HG03039 (cell line): Measurements from ENCODE around the gene TBC1D1.

ENCODE experiments used
- ATAC-seq: cut with Tn5 transposase; IDR thresholded peaks from one replicate; pipeline ENCODE4 v1.9.1; 2021; ENCODE audit warnings: mild to moderate bottlenecking, moderate library complexity; ENCODE audit not compliant: unreplicated experiment

Gene TBC1D1, protein sequence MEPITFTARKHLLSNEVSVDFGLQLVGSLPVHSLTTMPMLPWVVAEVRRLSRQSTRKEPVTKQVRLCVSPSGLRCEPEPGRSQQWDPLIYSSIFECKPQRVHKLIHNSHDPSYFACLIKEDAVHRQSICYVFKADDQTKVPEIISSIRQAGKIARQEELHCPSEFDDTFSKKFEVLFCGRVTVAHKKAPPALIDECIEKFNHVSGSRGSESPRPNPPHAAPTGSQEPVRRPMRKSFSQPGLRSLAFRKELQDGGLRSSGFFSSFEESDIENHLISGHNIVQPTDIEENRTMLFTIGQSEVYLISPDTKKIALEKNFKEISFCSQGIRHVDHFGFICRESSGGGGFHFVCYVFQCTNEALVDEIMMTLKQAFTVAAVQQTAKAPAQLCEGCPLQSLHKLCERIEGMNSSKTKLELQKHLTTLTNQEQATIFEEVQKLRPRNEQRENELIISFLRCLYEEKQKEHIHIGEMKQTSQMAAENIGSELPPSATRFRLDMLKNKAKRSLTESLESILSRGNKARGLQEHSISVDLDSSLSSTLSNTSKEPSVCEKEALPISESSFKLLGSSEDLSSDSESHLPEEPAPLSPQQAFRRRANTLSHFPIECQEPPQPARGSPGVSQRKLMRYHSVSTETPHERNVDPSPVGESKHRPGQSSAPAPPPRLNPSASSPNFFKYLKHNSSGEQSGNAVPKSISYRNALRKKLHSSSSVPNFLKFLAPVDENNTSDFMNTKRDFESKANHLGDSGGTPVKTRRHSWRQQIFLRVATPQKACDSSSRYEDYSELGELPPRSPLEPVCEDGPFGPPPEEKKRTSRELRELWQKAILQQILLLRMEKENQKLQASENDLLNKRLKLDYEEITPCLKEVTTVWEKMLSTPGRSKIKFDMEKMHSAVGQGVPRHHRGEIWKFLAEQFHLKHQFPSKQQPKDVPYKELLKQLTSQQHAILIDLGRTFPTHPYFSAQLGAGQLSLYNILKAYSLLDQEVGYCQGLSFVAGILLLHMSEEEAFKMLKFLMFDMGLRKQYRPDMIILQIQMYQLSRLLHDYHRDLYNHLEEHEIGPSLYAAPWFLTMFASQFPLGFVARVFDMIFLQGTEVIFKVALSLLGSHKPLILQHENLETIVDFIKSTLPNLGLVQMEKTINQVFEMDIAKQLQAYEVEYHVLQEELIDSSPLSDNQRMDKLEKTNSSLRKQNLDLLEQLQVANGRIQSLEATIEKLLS (N-terminal part only)

DNA sequence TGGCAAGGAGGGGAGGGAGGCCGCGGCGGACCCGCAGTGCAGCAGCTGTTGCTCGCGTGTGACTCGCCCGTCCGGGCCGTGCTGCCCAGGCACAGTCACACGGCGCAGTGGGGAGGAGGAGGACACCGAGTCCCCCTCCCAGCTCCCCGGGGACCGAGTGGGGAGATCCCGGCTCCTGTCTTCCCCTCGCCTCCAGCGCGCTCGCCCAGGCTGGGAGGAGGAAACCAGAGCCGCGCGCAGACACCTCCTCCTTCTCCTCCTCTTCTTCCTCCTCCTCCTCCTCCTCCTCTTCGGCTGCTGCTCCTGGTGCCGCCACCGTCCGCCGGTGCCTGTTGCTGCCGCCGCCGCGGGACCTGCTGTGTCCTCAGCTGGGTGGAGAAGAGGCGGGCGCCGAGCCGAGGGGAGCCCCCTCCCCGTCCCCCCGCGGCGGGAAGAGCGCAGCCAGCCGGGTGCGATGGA, at the start of gene TBC1D1:
TBC1D1 (plus strand) TSS at position 284 of the 459 bp plus-strand sequence. CDS start 11,012 bp downstream, outside the sequence.
- peak; percentile 13 for ATAC-seq

- ATAC-seq: no peak
Measured at GRCh38 chr4:37844204-37844603, 46.7 kb upstream of the TBC1D1 start.

DNA sequence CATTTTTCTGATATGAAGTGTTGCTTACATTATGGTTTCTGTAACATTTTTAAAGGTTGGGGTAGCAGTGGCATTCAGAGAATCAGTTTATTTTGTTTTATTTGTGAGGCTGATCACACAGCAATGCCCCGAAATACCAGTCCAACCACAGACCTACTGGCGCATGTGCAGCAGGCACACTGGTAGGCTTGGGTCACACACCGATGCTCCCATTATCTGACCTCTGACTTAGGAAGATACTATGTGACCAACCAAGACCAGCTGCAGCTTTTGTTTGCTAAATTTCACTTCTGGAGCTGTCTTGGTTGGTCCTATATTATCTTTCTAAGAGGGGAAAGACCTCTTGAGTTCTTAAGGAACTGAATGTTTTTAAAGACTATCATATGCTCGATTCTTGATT, 45.7 kb upstream of the TBC1D1 start:
- ATAC-seq: no peak

- no peak for ATAC-seq
Measured at GRCh38 chr4:37847311-37847884, 43.5 kb upstream of the TBC1D1 start.

- no peak for ATAC-seq
Measured at GRCh38 chr4:37852376-37852775, 38.5 kb upstream of the TBC1D1 start.

GRCh38 chr4:37858112-37858511, 32.8 kb upstream of the TBC1D1 start:
- ATAC-seq: no peak

- no peak for ATAC-seq
Measured at GRCh38 chr4:37858872-37859271, 32.0 kb upstream of the TBC1D1 start.

DNA sequence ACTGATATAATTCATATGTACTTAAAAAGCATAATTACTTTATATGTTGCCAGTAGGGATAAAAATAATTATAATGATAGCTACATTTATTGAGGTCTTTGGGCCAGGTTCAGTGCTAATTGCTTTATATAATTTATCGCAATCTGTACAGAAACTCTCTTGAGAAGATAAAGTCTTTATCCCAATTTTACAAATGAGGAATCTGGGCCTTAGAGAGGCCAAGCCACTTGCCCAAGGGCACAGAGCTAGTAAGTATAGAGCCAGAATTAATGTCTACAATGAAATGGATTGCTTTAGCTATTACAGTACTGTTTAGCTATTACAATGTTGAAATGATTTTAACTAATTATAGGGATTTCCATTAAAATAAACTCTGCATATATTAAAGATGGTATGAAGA, 30.6 kb upstream of the TBC1D1 start:
- ATAC-seq: no peak

DNA sequence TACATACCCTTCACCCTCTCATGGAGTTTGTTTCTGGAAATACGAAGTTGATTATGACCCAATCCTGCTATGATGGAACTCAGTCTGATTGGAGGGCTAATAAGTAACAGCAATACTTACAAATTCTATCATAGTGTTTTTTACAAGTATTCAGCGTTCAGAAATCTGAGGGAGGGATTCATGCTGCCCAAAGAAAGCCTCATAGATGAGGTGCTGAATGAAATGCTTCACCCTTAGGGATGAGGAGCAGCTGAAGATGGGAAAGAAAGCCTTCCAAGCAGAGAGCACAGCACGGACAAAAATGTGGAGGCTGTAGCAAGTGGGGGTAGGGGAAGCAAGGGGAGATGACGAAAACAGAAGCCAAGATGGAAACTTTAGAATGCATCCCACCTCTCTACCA, 27.9 kb upstream of the TBC1D1 start:
- no peak for ATAC-seq

GRCh38 chr4:37864786-37865185, 26.1 kb upstream of the TBC1D1 start:
- ATAC-seq: no peak

DNA sequence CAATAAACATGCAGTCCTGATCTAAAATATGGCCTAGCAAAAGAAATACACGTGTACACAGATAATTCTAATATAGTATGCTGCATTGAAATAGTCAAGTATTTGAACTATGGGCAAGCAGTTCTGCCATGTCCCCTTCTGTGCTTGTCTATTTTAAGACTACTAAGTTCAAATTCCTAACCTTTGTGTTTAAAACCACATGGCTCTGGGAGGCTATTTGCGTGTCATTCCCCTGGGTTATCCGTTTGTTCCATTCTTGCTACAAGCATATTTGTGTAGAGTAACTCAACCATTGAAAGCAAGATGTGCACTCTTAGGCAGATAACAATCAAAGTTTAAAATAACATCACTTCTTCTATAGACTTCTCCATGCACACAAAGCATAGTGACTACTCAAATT, 25.4 kb upstream of the TBC1D1 start:
- ATAC-seq: no peak

DNA sequence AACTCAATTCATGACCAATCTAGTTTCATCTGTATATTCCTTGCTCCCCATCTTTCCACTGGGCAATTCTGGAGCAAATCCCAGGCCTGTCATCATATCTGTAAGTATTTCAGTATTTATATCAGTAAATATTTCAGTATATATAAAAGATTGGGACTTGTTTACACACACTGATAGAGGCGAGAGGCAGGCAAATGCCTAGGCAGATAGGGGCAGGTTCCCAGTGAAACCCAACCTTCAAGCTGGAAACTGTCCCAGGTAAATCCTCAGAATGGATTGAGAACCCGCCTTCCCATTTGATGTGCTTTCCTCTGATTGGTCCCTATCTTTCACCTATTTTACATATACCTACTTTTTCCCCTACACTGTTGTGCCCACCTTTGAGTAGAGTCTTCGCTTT, 23.8 kb upstream of the TBC1D1 start:
- no peak for ATAC-seq

GRCh38 chr4:37868238-37868637, 22.6 kb upstream of the TBC1D1 start:
- no peak for ATAC-seq

DNA sequence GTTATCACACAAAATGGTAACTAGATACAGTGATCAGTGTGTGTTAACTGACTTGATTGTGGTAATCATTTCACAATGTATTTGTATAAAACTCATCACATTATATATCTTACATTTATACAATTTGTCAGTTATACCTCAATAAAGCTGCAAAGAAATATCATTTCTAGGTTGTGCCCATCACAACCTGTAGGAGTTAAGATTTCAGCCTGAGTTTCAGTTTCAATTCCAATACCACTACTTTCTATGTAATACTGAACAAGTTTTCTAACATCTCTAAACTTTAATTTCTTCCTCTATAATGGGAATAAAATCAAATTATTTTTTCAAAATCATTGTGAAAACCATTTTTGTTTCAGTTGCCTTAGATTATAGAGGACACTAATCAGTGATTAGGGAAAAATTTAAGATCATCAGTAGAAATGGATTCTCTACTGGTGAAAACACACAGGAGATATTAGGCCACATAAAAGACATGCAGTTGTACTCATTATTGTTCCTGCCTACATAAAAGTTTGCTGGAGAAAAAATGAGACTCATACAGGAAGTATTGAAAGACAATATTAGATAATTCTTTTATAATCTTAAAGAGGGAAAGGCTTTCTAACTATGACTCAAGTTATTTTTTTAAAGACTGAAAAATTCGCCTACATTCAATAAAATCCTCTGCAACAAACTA, 18.4 kb upstream of the TBC1D1 start:
- no peak for ATAC-seq

GRCh38 chr4:37873386-37873785, 17.5 kb upstream of the TBC1D1 start:
- ATAC-seq: no peak

- ATAC-seq: no peak
Measured at GRCh38 chr4:37876156-37876555, 14.7 kb upstream of the TBC1D1 start.

DNA sequence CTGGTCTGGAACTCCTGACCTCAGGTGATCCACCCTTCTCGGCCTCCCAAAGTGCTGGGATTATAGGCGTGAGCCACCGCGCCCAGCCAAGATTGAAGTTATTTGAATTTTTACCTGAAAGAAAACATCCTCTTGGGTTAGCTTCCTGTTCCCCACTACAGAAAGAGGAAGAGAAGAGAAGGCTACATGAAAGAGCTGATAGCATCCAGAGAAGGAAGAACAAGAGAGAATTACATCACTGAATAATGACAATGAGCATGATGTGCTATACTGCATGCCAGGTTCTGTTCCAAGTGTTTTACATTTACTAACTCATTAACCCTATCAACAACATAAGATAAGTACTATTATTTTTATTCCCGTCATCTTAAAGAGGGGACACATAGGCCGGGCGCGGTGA, 11.5 kb upstream of the TBC1D1 start:
- ATAC-seq: no peak

DNA sequence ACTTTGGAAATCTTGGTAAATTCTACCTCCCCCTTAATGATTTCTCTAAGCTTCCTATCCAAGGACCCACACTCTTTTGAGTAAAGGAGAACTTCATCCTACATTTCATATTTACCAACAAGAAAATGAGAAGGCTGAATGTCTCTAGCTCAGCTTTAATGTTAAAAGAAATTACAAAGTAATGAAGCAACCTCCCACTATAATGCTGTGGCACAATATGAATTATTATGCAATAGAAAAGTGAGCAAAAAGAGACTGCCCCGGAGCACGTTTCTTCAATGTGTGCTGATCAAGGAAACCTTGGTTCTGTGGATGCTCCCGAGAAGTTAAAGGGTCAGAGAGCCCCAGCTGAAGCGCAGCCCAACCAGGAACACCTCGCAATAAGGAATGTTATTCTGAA, 9.1 kb upstream of the TBC1D1 start:
- no peak for ATAC-seq

DNA sequence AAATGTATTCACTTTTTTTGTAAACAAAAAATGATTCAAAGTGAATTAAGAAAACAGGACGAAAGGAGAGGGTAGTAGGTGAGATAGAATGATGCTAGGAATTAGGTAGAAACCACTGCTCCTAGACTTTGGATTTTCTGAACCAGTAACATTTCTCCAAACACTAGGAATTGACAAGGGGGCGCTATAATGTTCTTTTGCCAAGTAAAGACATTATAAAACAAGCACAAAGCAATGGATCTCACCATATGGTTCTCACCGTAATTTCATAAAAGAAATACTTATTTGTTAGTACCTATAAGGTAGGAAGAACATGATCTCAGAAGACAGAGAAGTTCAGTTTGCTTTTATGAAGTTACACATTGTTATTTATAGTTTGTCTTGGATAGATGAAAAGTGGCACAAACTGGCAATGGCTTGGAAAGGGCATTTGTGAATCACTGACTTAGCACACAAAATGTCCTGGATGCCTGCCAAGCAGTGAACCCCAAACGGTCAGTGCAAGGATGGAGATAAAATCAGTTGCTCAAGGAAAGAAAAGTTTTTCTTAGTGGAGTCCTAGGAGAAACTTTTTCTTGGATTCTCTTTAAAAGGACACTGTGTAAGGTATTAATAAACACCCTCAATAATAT, 8.1 kb upstream of the TBC1D1 start:
- no peak for ATAC-seq
